ENCODE measurements around the gene PC.

DNA sequence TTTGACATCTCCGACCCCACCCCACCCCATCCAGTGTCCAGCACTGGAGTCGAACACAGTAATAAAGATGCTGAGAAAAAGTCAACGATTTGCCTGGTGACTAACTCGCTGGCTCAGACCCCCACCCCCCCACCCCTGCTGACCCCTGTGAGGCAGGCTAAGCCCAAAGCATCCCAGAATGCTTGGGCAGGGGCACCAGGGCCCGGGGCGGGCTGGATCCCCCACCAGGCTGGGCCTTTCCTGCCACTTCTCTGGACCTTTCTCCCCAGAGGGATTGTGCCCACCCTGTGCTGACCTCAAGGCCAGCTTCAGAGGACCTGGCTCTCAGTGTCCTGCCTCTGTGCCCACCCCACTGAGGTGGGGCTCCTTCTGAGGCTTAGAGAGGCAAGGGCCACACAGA lies 18.7 kb upstream of the PC start:
- TF ChIP-seq, protein P1, sequence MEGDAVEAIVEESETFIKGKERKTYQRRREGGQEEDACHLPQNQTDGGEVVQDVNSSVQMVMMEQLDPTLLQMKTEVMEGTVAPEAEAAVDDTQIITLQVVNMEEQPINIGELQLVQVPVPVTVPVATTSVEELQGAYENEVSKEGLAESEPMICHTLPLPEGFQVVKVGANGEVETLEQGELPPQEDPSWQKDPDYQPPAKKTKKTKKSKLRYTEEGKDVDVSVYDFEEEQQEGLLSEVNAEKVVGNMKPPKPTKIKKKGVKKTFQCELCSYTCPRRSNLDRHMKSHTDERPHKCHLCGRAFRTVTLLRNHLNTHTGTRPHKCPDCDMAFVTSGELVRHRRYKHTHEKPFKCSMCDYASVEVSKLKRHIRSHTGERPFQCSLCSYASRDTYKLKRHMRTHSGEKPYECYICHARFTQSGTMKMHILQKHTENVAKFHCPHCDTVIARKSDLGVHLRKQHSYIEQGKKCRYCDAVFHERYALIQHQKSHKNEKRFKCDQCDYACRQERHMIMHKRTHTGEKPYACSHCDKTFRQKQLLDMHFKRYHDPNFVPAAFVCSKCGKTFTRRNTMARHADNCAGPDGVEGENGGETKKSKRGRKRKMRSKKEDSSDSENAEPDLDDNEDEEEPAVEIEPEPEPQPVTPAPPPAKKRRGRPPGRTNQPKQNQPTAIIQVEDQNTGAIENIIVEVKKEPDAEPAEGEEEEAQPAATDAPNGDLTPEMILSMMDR (IDR thresholded peaks at IDR 0.05), result no peak
- TF ChIP-seq FOSB (CRISPR knock-in tag; IDR thresholded peaks at IDR 0.05), result no peak
